ENCODE results near the gene BTBD6. TPM values are rescaled to one million over a fixed set of nuclear protein-coding genes. Genes with fewer than 3 reads are reported as not detected.
"Not testable (repeated sequence)": the region's sequence is repeated elsewhere in the genome, so short reads cannot be mapped to it uniquely, and the experiment has no call there.

Gene BTBD6
- total and polyA plus RNA-seq, 2 experiments from 2014 or later: 2.2 to 11.6 TPM

- Histone ChIP-seq H3F3A (replicated peaks; ENCODE audit: low read depth) (peaks cover 14% of the 10 kb centered on the region; the same call in 1 of the 2 replicates), H3K79me2 (replicated peaks; ENCODE audit: insufficient read depth) (peaks cover 57% of the 10 kb centered on the region), H3K27me3 (ENCODE audit: insufficient read depth) (peaks cover 11% of the 10 kb centered on the region), H4K20me1 (replicated peaks; ENCODE audit: insufficient read depth) (peaks cover 15% of the 10 kb centered on the region)
- H2AFZ ChIP-seq; H3K27ac Mint-ChIP-seq; H3K36me3 ChIP-seq (ENCODE audit: insufficient read depth); H3K9me2 ChIP-seq (ENCODE audit: insufficient read depth); H3K4me3 Mint-ChIP-seq; DNase-seq (ENCODE audit: low spot score); H3K9me3 Mint-ChIP-seq; H3K27ac ChIP-seq (ENCODE audit: low read depth); ATAC-seq; H3K36me3 Mint-ChIP-seq (ENCODE audit: low read depth); H3K4me1 Mint-ChIP-seq; H3K4me2 ChIP-seq; H3K4me1 ChIP-seq (ENCODE audit: insufficient read depth); H3K27me3 Mint-ChIP-seq (ENCODE audit: insufficient read depth, low read depth, poor library complexity); H3K4me3 ChIP-seq: not testable (repeated sequence)
Measured at GRCh38 chr14:105297311-105297710, 49.0 kb downstream of the BTBD6 start.

GRCh38 chr14:105299654-105300541 is 51.6 kb downstream of the BTBD6 start:
- Mint-ChIP-seq H3K27me3 (ENCODE audit: insufficient read depth, low read depth, poor library complexity) (peaks cover 13% of the 10 kb centered on the region), H3K9me3 (peaks cover 6% of the 10 kb centered on the region; the same call in 2 of the 3 replicates), H3K4me3 (peak overlapping the region; percentile 76), H3K4me1 (peaks cover 6% of the 10 kb centered on the region), H3K27ac (peak overlapping the region; percentile 62; the same call in 1 of the 2 replicates), H3K36me3 (ENCODE audit: low read depth) (peaks cover 6% of the 10 kb centered on the region; the same call in 2 of the 3 replicates)
- peaks cover 15% of the 10 kb centered on the region for H4K20me1 ChIP-seq (replicated peaks; ENCODE audit: insufficient read depth)
- H3K79me2 ChIP-seq (replicated peaks; ENCODE audit: insufficient read depth): peaks cover 50% of the 10 kb centered on the region
- DNase-seq (ENCODE audit: low spot score) (no peak), ATAC-seq (peak; percentile 10)
- H3K4me2 ChIP-seq: peak overlapping the region; percentile 88
- H3F3A ChIP-seq (replicated peaks; ENCODE audit: low read depth): peaks cover 14% of the 10 kb centered on the region; the same call in 1 of the 2 replicates
- peak overlapping the region; percentile 66; the same call in 1 of the 2 replicates for H2AFZ ChIP-seq
- H3K4me1 ChIP-seq (ENCODE audit: insufficient read depth): no peaks in the 10 kb centered on the region; the same call in 1 of the 2 replicates
- no peak overlapping the region for H3K27ac ChIP-seq (ENCODE audit: low read depth)
- H3K36me3 ChIP-seq (ENCODE audit: insufficient read depth): no peaks in the 10 kb centered on the region
- no peak for TF ChIP-seq EZH2 (IDR thresholded peaks at IDR 0.05; ENCODE audit: low read depth, unreplicated experiment)
- peaks cover 11% of the 10 kb centered on the region for H3K27me3 ChIP-seq (ENCODE audit: insufficient read depth)
- peak overlapping the region; percentile 85 for H3K4me3 ChIP-seq
- H3K9me2 ChIP-seq (ENCODE audit: insufficient read depth): no peaks in the 10 kb centered on the region

Other genes starting within 250 kb of the BTBD6 start
- gene CDCA4, start 227.4 kb upstream of the BTBD6 start, total RNA-seq (2014; rRNA removed; shearing (Covaris generic)): 62.4 and 70.7 TPM in 2 replicates
- 32.6 and 37.1 TPM in 2 replicates for gene CDCA4, start 227.4 kb upstream of the BTBD6 start, polyA plus RNA-seq (2016; fragmentation: Nextera tagmentation; extraction: Ambion mirVana)
- 0.14 TPM in 1 of 2 replicates, not detected in the other for gene GPR132, start 183.1 kb upstream of the BTBD6 start, total RNA-seq (2014; rRNA removed; shearing (Covaris generic))
- 0.09 TPM in 1 of 2 replicates, not detected in the other for gene GPR132, start 183.1 kb upstream of the BTBD6 start, polyA plus RNA-seq (2016; fragmentation: Nextera tagmentation; extraction: Ambion mirVana)
- 9.6 and 10.3 TPM in 2 replicates for gene JAG2, start 79.8 kb upstream of the BTBD6 start, total RNA-seq (2014; rRNA removed; shearing (Covaris generic))
- 1.9 and 2.6 TPM in 2 replicates for gene JAG2, start 79.8 kb upstream of the BTBD6 start, polyA plus RNA-seq (2016; fragmentation: Nextera tagmentation; extraction: Ambion mirVana)
- 13.6 and 14.8 TPM in 2 replicates for gene NUDT14, start 67.2 kb upstream of the BTBD6 start, total RNA-seq (2014; rRNA removed; shearing (Covaris generic))
- 38.4 and 41.0 TPM in 2 replicates for gene NUDT14, start 67.2 kb upstream of the BTBD6 start, polyA plus RNA-seq (2016; fragmentation: Nextera tagmentation; extraction: Ambion mirVana)
- 27.8 and 29.9 TPM in 2 replicates for gene BRF1, start 52.5 kb downstream of the BTBD6 start, total RNA-seq (2014; rRNA removed; shearing (Covaris generic))
- 7.6 and 8.6 TPM in 2 replicates for gene BRF1, start 52.5 kb downstream of the BTBD6 start, polyA plus RNA-seq (2016; fragmentation: Nextera tagmentation; extraction: Ambion mirVana)
- gene PACS2, start 66.2 kb downstream of the BTBD6 start, total RNA-seq (2014; rRNA removed; shearing (Covaris generic)): 67.7 and 79.0 TPM in 2 replicates
- gene PACS2, start 66.2 kb downstream of the BTBD6 start, polyA plus RNA-seq (2016; fragmentation: Nextera tagmentation; extraction: Ambion mirVana): 22.5 and 27.5 TPM in 2 replicates
- gene TEX22, start 150.0 kb downstream of the BTBD6 start, total RNA-seq (2014; rRNA removed; shearing (Covaris generic)): 0.21 and 0.54 TPM in 2 replicates
- 0.10 and 0.21 TPM in 2 replicates for gene TEX22, start 150.0 kb downstream of the BTBD6 start, polyA plus RNA-seq (2016; fragmentation: Nextera tagmentation; extraction: Ambion mirVana)
- gene MTA1, start 171.3 kb downstream of the BTBD6 start, total RNA-seq (2014; rRNA removed; shearing (Covaris generic)): 104 and 126 TPM in 2 replicates
- 53.3 and 63.2 TPM in 2 replicates for gene MTA1, start 171.3 kb downstream of the BTBD6 start, polyA plus RNA-seq (2016; fragmentation: Nextera tagmentation; extraction: Ambion mirVana)
- 3.4 and 5.0 TPM in 2 replicates for gene CRIP2, start 226.3 kb downstream of the BTBD6 start, total RNA-seq (2014; rRNA removed; shearing (Covaris generic))
- gene CRIP2, start 226.3 kb downstream of the BTBD6 start, polyA plus RNA-seq (2016; fragmentation: Nextera tagmentation; extraction: Ambion mirVana): 9.6 and 12.3 TPM in 2 replicates
- 0.80 and 7.7 TPM in 2 replicates for gene CRIP1, start 238.4 kb downstream of the BTBD6 start, total RNA-seq (2014; rRNA removed; shearing (Covaris generic))
- 8.4 and 13.2 TPM in 2 replicates for gene CRIP1, start 238.4 kb downstream of the BTBD6 start, polyA plus RNA-seq (2016; fragmentation: Nextera tagmentation; extraction: Ambion mirVana)
- 3.9 and 16.3 TPM in 2 replicates for gene TEDC1, start 242.7 kb downstream of the BTBD6 start, total RNA-seq (2014; rRNA removed; shearing (Covaris generic))
- 4.1 and 5.9 TPM in 2 replicates for gene TEDC1, start 242.7 kb downstream of the BTBD6 start, polyA plus RNA-seq (2016; fragmentation: Nextera tagmentation; extraction: Ambion mirVana)